Chondrocyte (in vitro differentiated cells): ENCODE measurements around the gene HRH4. TPM values are rescaled to one million over a fixed set of nuclear protein-coding genes. Genes with fewer than 3 reads are reported as not detected.
A peak's percentile ranks its signal among the peaks of the same experiment; 100 is the strongest.

Experiments used
- DNase-seq: peaks from one replicate; pipeline ENCODE4 v3.0.0; 2021; ENCODE audit warnings: mixed read lengths, low spot score
- H3K27ac Mint-ChIP-seq: one replicate; pipeline ENCODE4 v1.8.0; 2021; ENCODE audit warnings: mild to moderate bottlenecking, moderate library complexity, mixed read lengths; ENCODE audit not compliant: unreplicated experiment
- H3K27me3 Mint-ChIP-seq: 2 replicates; pipeline ENCODE4 v1.8.0; 2021; ENCODE audit warnings: low read depth, mixed read lengths
- H3K36me3 Mint-ChIP-seq: 2 replicates; pipeline ENCODE4 v1.8.0; 2021; ENCODE audit warnings: low read depth, mixed read lengths
- H3K4me1 Mint-ChIP-seq: 2 replicates; pipeline ENCODE4 v1.8.0; 2021; ENCODE audit warnings: low read depth, mild to moderate bottlenecking, mixed read lengths
- H3K4me3 Mint-ChIP-seq: one replicate; pipeline ENCODE4 v1.8.0; 2021; ENCODE audit warnings: mild to moderate bottlenecking, moderate library complexity, mixed read lengths; ENCODE audit not compliant: unreplicated experiment
- H3K9me3 Mint-ChIP-seq: 2 replicates; pipeline ENCODE4 v1.8.0; 2021; ENCODE audit warnings: low read depth, mixed read lengths
- long read RNA-seq: library from polyadenylated mRNA; stranded (forward); transcript quantifications from one replicate; pipeline ENCODE4 v2.0.0, GENCODE V29; 2021
- total RNA-seq: library from RNA; stranded (reverse); gene quantifications from 3 replicates; pipeline ENCODE4 v1.2.1, GENCODE V29; 2021
- TF ChIP-seq, protein P1 (sequence below): fragments of 200-600 bp; sonication (generic); IDR thresholded peaks from 2 replicates; pipeline ENCODE4 v1.5.0; 2021; ENCODE audit warnings: antibody characterized with exemption, mild to moderate bottlenecking, moderate library complexity

Gene HRH4, protein sequence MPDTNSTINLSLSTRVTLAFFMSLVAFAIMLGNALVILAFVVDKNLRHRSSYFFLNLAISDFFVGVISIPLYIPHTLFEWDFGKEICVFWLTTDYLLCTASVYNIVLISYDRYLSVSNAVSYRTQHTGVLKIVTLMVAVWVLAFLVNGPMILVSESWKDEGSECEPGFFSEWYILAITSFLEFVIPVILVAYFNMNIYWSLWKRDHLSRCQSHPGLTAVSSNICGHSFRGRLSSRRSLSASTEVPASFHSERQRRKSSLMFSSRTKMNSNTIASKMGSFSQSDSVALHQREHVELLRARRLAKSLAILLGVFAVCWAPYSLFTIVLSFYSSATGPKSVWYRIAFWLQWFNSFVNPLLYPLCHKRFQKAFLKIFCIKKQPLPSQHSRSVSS
- total RNA-seq, result not detected in 3 replicates
- long read RNA-seq, result 0 reads

DNA sequence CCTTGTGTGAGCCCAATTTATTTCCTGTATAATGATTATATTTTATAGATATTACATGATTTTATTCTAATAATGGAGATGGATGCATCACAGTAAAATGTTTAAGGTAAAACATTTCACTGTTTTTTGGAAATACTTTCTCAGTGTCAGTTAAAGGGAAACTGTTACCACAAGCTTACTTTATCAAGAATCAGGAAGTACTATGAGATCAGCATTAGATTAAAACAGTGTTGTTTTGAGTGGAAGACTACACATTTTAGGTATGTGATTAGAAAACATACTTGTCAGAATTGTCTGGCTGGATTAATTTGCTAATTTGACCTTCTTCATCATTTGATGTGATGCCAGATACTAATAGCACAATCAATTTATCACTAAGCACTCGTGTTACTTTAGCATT is at the start of gene HRH4:
HRH4 (plus strand) TSS at position 250 of the 400 bp plus-strand sequence; CDS start at position 342, 92 bp downstream.
- Mint-ChIP-seq H3K9me3 (no peaks in the 10 kb centered on the region), H3K27me3 (no peaks in the 10 kb centered on the region), H3K4me1 (no peaks in the 10 kb centered on the region), H3K36me3 (peaks cover under 1% of the 10 kb centered on the region), H3K4me3 (no peak within 1 kb of the TSS), H3K27ac (no peak within 1 kb of the TSS)
- no peak for DNase-seq
- TF ChIP-seq, protein P1, sequence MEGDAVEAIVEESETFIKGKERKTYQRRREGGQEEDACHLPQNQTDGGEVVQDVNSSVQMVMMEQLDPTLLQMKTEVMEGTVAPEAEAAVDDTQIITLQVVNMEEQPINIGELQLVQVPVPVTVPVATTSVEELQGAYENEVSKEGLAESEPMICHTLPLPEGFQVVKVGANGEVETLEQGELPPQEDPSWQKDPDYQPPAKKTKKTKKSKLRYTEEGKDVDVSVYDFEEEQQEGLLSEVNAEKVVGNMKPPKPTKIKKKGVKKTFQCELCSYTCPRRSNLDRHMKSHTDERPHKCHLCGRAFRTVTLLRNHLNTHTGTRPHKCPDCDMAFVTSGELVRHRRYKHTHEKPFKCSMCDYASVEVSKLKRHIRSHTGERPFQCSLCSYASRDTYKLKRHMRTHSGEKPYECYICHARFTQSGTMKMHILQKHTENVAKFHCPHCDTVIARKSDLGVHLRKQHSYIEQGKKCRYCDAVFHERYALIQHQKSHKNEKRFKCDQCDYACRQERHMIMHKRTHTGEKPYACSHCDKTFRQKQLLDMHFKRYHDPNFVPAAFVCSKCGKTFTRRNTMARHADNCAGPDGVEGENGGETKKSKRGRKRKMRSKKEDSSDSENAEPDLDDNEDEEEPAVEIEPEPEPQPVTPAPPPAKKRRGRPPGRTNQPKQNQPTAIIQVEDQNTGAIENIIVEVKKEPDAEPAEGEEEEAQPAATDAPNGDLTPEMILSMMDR, result no peak

DNA sequence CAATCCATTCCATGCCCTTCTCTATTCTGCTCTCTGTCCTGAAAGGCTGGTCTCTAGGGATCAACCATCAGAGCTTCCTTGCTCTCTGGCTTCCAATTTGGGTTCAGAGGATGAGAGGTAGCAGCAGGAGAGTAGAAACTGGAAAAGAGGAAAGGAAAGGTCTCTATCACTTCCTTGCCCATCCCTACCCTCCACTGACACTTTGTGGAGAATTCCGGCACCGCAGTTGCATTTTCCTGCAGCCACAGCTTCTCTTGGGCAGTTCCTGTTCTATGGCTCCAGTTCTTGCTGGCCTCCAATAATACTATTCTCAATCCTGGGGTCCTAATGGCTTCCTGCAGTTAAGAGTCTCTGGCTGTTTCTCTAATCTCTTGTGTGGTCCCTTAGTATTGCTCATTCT is 47.3 kb upstream of the HRH4 start:
- TF ChIP-seq, protein P1, result peak; percentile 59
- Mint-ChIP-seq H3K27me3 (peaks cover 14% of the 10 kb centered on the region), H3K4me3 (no peak overlapping the region), H3K4me1 (no peaks in the 10 kb centered on the region), H3K36me3 (no peaks in the 10 kb centered on the region), H3K9me3 (no peaks in the 10 kb centered on the region), H3K27ac (no peak overlapping the region)
- DNase-seq, result no peak

DNA sequence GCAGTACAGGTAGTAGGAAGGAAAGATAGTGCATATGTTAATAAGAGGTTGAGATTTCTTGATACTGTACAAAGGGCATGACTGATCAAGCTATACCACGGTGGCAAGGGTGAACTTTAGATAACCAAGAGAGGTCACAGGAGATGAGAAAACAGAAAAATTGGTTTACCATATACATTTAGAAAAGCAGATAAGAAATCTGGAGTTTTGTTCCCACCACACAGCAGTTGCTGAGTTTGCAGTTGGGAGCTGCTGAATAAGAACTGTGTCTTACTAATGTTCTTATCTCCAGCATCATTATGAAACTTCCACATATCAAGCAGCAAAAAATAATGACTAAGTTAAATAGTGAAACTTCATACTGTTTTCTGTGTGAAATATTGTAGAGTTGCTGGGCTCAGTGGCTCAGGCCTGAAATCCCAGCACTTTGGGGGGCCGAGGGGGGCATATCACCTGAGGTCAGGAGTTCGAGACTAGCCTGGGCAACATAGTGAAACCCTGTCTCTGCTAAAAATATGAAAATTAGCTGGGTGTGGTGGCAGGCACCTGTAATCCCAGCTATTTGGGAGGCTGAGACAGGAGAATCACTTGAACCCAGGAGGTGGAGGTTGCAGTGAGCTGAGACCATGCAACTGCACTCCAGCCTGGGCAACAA is 46.0 kb upstream of the HRH4 start:
- TF ChIP-seq, protein P1, result no peak
- Mint-ChIP-seq H3K4me3 (no peak overlapping the region), H3K9me3 (no peaks in the 10 kb centered on the region), H3K4me1 (no peaks in the 10 kb centered on the region), H3K27me3 (peaks cover 14% of the 10 kb centered on the region), H3K36me3 (no peaks in the 10 kb centered on the region), H3K27ac (no peak overlapping the region)
- no peak for DNase-seq

DNA sequence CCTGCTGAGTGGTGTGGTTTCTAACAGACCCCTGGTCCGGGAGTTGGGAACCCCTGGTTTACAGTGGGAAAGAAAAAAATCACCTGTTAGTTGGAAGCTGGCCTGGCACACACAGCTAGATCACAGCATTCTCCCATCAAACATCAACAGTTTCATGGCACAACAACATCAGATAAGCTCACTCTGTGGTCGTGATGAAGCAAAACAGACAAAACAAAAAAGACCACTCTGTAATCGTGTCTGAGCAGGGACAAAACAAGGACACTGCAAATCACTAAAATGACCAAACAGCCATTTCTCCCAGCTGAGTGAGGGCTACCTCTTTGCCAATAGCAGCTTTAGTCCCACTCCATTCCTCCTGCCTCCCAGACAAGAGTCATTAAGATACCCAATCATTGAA is 43.0 kb upstream of the HRH4 start:
- Mint-ChIP-seq H3K36me3 (no peaks in the 10 kb centered on the region), H3K27ac (no peak overlapping the region)

DNA sequence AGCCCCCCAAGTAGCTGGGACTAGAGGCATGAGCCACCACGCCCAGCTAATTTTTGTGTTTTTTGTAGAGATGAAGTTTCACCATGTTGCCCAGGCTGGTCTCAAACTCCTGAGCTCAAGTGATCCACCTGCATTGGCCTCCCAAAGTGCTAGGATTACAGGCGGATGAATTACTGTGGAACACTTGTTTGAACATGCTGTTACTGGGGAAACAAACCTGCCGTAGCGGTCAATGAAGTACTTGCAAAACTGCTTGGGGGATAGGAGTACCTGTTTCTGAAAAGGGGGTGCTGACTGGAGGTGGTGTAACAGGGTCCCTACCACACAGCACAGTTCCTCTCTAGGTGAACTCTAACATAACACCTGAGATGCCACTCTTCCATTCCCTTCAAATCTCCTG is 39.9 kb upstream of the HRH4 start:
- no peak for DNase-seq
- no peak overlapping the region for H3K4me3 Mint-ChIP-seq
- peaks cover 1% of the 10 kb centered on the region for H3K4me1 Mint-ChIP-seq
- peaks cover 1% of the 10 kb centered on the region for H3K9me3 Mint-ChIP-seq
- TF ChIP-seq, protein P1, result no peak
- peaks cover 20% of the 10 kb centered on the region for H3K27me3 Mint-ChIP-seq
- H3K36me3 Mint-ChIP-seq, result no peaks in the 10 kb centered on the region
- no peak overlapping the region for H3K27ac Mint-ChIP-seq

More for the DNA sequence above, 43.0 kb upstream of the HRH4 start:
- Mint-ChIP-seq H3K4me3 (no peak overlapping the region), H3K9me3 (no peaks in the 10 kb centered on the region), H3K4me1 (no peaks in the 10 kb centered on the region), H3K27me3 (peaks cover 8% of the 10 kb centered on the region)
- TF ChIP-seq, protein P1, result no peak
- no peak for DNase-seq
